OCI-LY7 (cell line): ENCODE data around the gene KAT14. TPM values are rescaled to one million over a fixed set of nuclear protein-coding genes. Genes with fewer than 3 reads are reported as not detected.

Experiments
- BruUV-seq: library from RNA; stranded (reverse); fragments of 400-500 nt; replicated peaks from 2 replicates; lab custom pipeline; 2021; lab: Mats Ljungman, UMichigan
- CTCF ChIA-PET: fragments of 300-600 bp; sonication (Branson Sonifier 250); formaldehyde crosslinking; loops from one replicate; lab custom pipeline; 2022; ENCODE audit warnings: antibody characterized with exemption; ENCODE audit not compliant: unreplicated experiment; lab: Charles Lee
- POLR2A ChIA-PET: fragments of 300-600 bp; sonication (Branson Sonifier 250); formaldehyde crosslinking; loops from one replicate; lab custom pipeline; 2022; ENCODE audit warnings: antibody characterized with exemption; lab: Charles Lee
- DNase-seq: peaks from one replicate; pipeline ENCODE4 v3.0.0-alpha.2; 2015; ENCODE audit warnings: low spot score
- H2AFZ ChIP-seq: fragments of 200-600 bp; sonication (generic), shearing (Covaris generic); 2 replicates; pipeline ENCODE4 v1.6.1; 2014; ENCODE audit warnings: mild to moderate bottlenecking, antibody characterized with exemption, low read length, moderate library complexity
- H3K27ac ChIP-seq: fragments of 200-600 bp; sonication (generic); 2 replicates; pipeline ENCODE4 v1.5.1; 2014; ENCODE audit warnings: mixed run types, low read depth, mild to moderate bottlenecking, moderate library complexity, low read length, inconsistent platforms; ENCODE audit not compliant: poor library complexity, severe bottlenecking
- H3K36me3 ChIP-seq: fragments of 200-600 bp; sonication (generic); 2 replicates; pipeline ENCODE4 v1.6.1; 2014; ENCODE audit warnings: mild to moderate bottlenecking, antibody characterized with exemption, low read length, moderate library complexity, mixed read lengths; ENCODE audit not compliant: insufficient read depth
- H3K4me1 ChIP-seq: fragments of 200-600 bp; sonication (generic); 2 replicates; pipeline ENCODE4 v1.5.1; 2014; ENCODE audit warnings: mild to moderate bottlenecking, low read length; ENCODE audit not compliant: insufficient read depth, poor library complexity, severe bottlenecking
- H3K4me2 ChIP-seq: fragments of 200-600 bp; sonication (generic); 2 replicates; pipeline ENCODE4 v1.6.1; 2014; ENCODE audit warnings: mild to moderate bottlenecking, low read length
- H3K4me3 ChIP-seq: fragments of 200-600 bp; sonication (generic); 2 replicates; pipeline ENCODE4 v1.5.1; 2014; ENCODE audit warnings: mild to moderate bottlenecking, low read depth, low read length; ENCODE audit not compliant: poor library complexity, severe bottlenecking
- H3K79me2 ChIP-seq: fragments of 200-600 bp; sonication (generic); 2 replicates; pipeline ENCODE4 v1.6.1; 2016; ENCODE audit warnings: low read depth, mild to moderate bottlenecking, low read length, moderate library complexity, mixed read lengths; ENCODE audit not compliant: insufficient read depth
- H3K9me2 ChIP-seq: fragments of 200-600 bp; sonication (generic); 2 replicates; pipeline ENCODE4 v1.6.1; 2016; ENCODE audit warnings: mild to moderate bottlenecking, low read length, mixed read lengths; ENCODE audit not compliant: insufficient read depth
- H3K9me3 ChIP-seq: fragments of 200-600 bp; sonication (generic); 2 replicates; pipeline ENCODE4 v1.6.1; 2014; ENCODE audit warnings: mild to moderate bottlenecking, mixed run types, low read length, mixed read lengths
- H4K20me1 ChIP-seq: fragments of 200-600 bp; sonication (generic); 2 replicates; pipeline ENCODE4 v1.6.1; 2014; ENCODE audit warnings: mild to moderate bottlenecking, antibody characterized with exemption, low read length, moderate library complexity, mixed read lengths; ENCODE audit not compliant: insufficient read depth
- CTCF ChIP-seq: fragments of 200-600 bp; sonication (generic); conservative IDR thresholded peaks from 2 replicates; pipeline ENCODE4 v1.5.1; 2014; ENCODE audit warnings: mild to moderate bottlenecking, antibody characterized with exemption, low read length, moderate library complexity, mixed read lengths
- EZH2phosphoT487 ChIP-seq: fragments of 200-600 bp; sonication (generic); IDR thresholded peaks from 2 replicates; pipeline ENCODE4 v1.6.1; 2018; ENCODE audit warnings: low read depth, borderline replicate concordance, mild to moderate bottlenecking, mixed run types, antibody characterized with exemption, low read length, moderate library complexity, mixed read lengths
- intact Hi-C: fragments of 100-400 bp; cut with micrococcal nuclease; formaldehyde crosslinking; loops from one replicate; pipeline ENCODE4 v1.10.0; 2022; ENCODE audit not compliant: unreplicated experiment
- total RNA-seq, 2 experiments: library from RNA; depleted of rRNA in 1 of 2; stranded (reverse); fragments of >200 nt in 1 of 2; shearing (Covaris generic) in 1 of 2; gene quantifications; 2 replicates each; pipeline ENCODE4 v1.2.3, GENCODE V29; 2014 to 2022

Gene KAT14
- total RNA-seq, 2 experiments from 2014 or later = 13.1 to 19.6 TPM

GRCh38 chr20:18144541-18145099, 7.0 kb downstream of the KAT14 start:
- H3K79me2 ChIP-seq = peaks cover 15% of the 10 kb centered on the region
- no peaks in the 10 kb centered on the region for H3K9me2 ChIP-seq
- H3K9me3 ChIP-seq = no peaks in the 10 kb centered on the region
- no peak overlapping the region for H3K27ac ChIP-seq
- DNase-seq = no peak
- H3K4me3 ChIP-seq = no peak overlapping the region
- H3K4me2 ChIP-seq = no peak overlapping the region
- CTCF ChIA-PET = no interaction called here
- POLR2A ChIA-PET = interaction anchor here (0.5 to 2.8 kb wide), 2 partner anchors 7 to 170 kb away, joined by 3 to 12 read pairs; partner anchors contain the start of genes KAT14 and PET117
- H3K36me3 ChIP-seq = peaks cover 48% of the 10 kb centered on the region
- no TSS peak for BruUV-seq
- H4K20me1 ChIP-seq = no peaks in the 10 kb centered on the region
- no peak overlapping the region for H2AFZ ChIP-seq
- peaks cover 4% of the 10 kb centered on the region for H3K4me1 ChIP-seq
- TF ChIP-seq EZH2phosphoT487 (no peak), CTCF (no peak)
- intact Hi-C loops = no loop called here

- peaks cover 71% of the 10 kb centered on the region for H3K36me3 ChIP-seq
- H3K27ac ChIP-seq = no peak overlapping the region
- ChIA-PET POLR2A (interaction anchor here (0.6 to 1.0 kb wide), 2 partner anchors 11 to 16 kb away, joined by 3 read pairs; partner anchors contain the start of genes KAT14 and PET117), CTCF (no interaction called here)
- H3K9me2 ChIP-seq = no peaks in the 10 kb centered on the region
- H2AFZ ChIP-seq = no peak overlapping the region
- TF ChIP-seq CTCF (no peak), EZH2phosphoT487 (no peak)
- H3K4me2 ChIP-seq = no peak overlapping the region
- BruUV-seq = no TSS peak
- no peaks in the 10 kb centered on the region for H4K20me1 ChIP-seq
- H3K4me1 ChIP-seq = no peaks in the 10 kb centered on the region
- H3K9me3 ChIP-seq = no peaks in the 10 kb centered on the region
- intact Hi-C loops = no loop called here
- no peak for DNase-seq
- H3K4me3 ChIP-seq = no peak overlapping the region
- no peaks in the 10 kb centered on the region for H3K79me2 ChIP-seq
Measured at GRCh38 chr20:18154342-18154741, 16.7 kb downstream of the KAT14 start.

- Histone ChIP-seq H3K27ac (no peak overlapping the region), H3K79me2 (no peaks in the 10 kb centered on the region), H3K4me2 (no peak overlapping the region), H3K4me1 (no peaks in the 10 kb centered on the region), H4K20me1 (no peaks in the 10 kb centered on the region), H3K9me2 (no peaks in the 10 kb centered on the region), H3K9me3 (no peaks in the 10 kb centered on the region), H3K36me3 (peaks cover 63% of the 10 kb centered on the region), H2AFZ (no peak overlapping the region), H3K4me3 (no peak overlapping the region)
- ChIA-PET CTCF (no interaction called here), POLR2A (no interaction called here)
- DNase-seq = no peak
- TF ChIP-seq EZH2phosphoT487 (no peak), CTCF (no peak)
- BruUV-seq = no TSS peak
- intact Hi-C loops = no loop called here
Measured at GRCh38 chr20:18156045-18156444, 18.4 kb downstream of the KAT14 start.
